Kidney (tissue), 14 donors: ENCODE results near the gene CPZ. TPM values are rescaled to one million over a fixed set of nuclear protein-coding genes. Genes with fewer than 3 reads are reported as not detected.
"Not testable (repeated sequence)": the region's sequence is repeated elsewhere in the genome, so short reads cannot be mapped to it uniquely, and the experiment has no call there.

Experiments
- DNase-seq, 5 donors: peaks; one replicate each; pipeline ENCODE4 v3.0.0-alpha.2; 2013 to 2020
- FAIRE-seq: peaks from 2 replicates; lab custom pipeline; 2012; peaks lifted over from hg19 to GRCh38; lab: Jason Lieb, UNC
- H3K27ac ChIP-seq, 2 donors: one replicate each; pipeline ENCODE4 v1.7.0; 2013; ENCODE audit warnings: low read depth in 2 of 2, low read length in 2 of 2, inconsistent platforms in 1 of 2
- H3K27me3 ChIP-seq: one replicate; pipeline ENCODE4 v1.7.1; 2013; ENCODE audit warnings: low read length, inconsistent platforms; ENCODE audit not compliant: control insufficient read depth, insufficient read depth
- H3K36me3 ChIP-seq, 3 donors: one replicate each; pipeline versions ENCODE4 v1.7.0 to v1.7.1; 2013; ENCODE audit warnings: low read length in 3 of 3, control low read depth in 1 of 3, inconsistent platforms in 1 of 3; ENCODE audit not compliant: insufficient read depth in 3 of 3, control insufficient read depth in 2 of 3
- H3K4me1 ChIP-seq, 3 donors: one replicate each; pipeline versions ENCODE4 v1.7.0 to v1.7.1; 2013; ENCODE audit warnings: low read length in 3 of 3, inconsistent platforms in 1 of 3, low read depth in 1 of 3; ENCODE audit not compliant: control insufficient read depth in 2 of 3, insufficient read depth in 2 of 3
- H3K4me3 ChIP-seq, 3 donors: one replicate each; pipeline versions ENCODE4 v1.7.0 to v1.8.1; 2013; ENCODE audit warnings: low read length in 3 of 3, control low read depth in 1 of 3, inconsistent platforms in 1 of 3
- H3K9ac ChIP-seq, 3 donors: one replicate each; pipeline versions ENCODE4 v1.7.0 to v1.7.1; 2013; ENCODE audit warnings: low read length in 3 of 3, control low read depth in 1 of 3, inconsistent platforms in 1 of 3
- H3K9me3 ChIP-seq, 3 donors: one replicate each; pipeline versions ENCODE4 v1.7.0 to v1.7.1; 2013; ENCODE audit warnings: low read length in 3 of 3, control low read depth in 1 of 3, inconsistent platforms in 1 of 3; ENCODE audit not compliant: control insufficient read depth in 2 of 3, insufficient read depth in 1 of 3
- CTCF ChIP-seq: IDR thresholded peaks from 3 replicates; pipeline ENCODE4 v1.5.1; 2012; ENCODE audit warnings: mild to moderate bottlenecking, moderate library complexity, borderline replicate concordance; ENCODE audit not compliant: insufficient read depth; ENCODE audit errors: extremely low read depth
- intact Hi-C: fragments of 100-400 bp; cut with DNase I; formaldehyde crosslinking; loops from one replicate; pipeline ENCODE4 v1.11.1; 2022
- polyA plus RNA-seq: library from polyadenylated mRNA; stranded (reverse); fragments of 350-450 nt; fragmentation: Illumina TruSeq; extraction: RNeasy Lipid Tissue Mini Kit (QIAGEN cat#74804); gene quantifications from one replicate; pipeline ENCODE4 v1.2.3, GENCODE V29; 2014; ENCODE audit warnings: low read depth, low replicate concordance; ENCODE audit not compliant: insufficient read depth
- total RNA-seq: library from RNA; stranded (reverse); fragmentation: NEBNext Ultra II Directional; extraction: Animal tissue kit (Norgen Biotek cat#: 25700); gene quantifications from one replicate; pipeline ENCODE4 v1.2.1, GENCODE V29; 2021
- donor health status: control.
- donor health status: control.
- donor health status: control.
- donor health status: control.
- donor health status: control.
- donor health status: DM: yes; HTN: yes; CAD: no.
- donor health status: Normal renal cell carcinoma (clear cell type).

Gene CPZ
- total and polyA plus RNA-seq, 2 donors from 2014 or later, result 1.2 to 2.6 TPM

- DNase-seq, result peak in 1 of 5 donors; percentile 54
- Histone ChIP-seq H3K9ac (no peak overlapping the region), H3K4me1 (no peaks in the 10 kb centered on the region), H3K27me3 (peaks cover 4% of the 10 kb centered on the region), H3K27ac (no peak overlapping the region), H3K4me3 (no peak overlapping the region), H3K36me3 (no peaks in the 10 kb centered on the region), H3K9me3 (no peaks in the 10 kb centered on the region)
- FAIRE-seq, result no peak
- intact Hi-C loops, result no loop called here
- no peak for TF ChIP-seq CTCF
These were observed 17.1 kb upstream of the CPZ start for GRCh38 chr4:8575457-8575856.

DNA sequence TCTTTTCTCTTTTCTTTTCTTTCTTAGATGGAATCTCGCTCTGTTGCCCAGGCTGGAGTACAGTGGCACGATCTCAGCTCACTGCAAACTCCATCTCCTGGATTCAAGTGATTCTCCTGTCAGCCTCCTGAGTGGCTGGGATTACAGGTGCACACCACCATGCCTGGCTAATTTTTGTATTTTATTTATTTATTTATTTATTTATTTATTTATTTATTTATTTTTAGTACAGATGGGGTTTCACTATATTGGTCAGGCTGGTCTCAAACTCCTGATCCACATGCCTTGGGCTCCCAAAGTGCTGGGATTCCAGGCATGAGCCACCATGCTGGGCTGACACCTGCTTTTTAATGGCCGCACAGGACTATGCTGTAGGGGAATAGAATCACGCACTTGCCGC is 16.0 kb upstream of the CPZ start:
- not testable (repeated sequence) for FAIRE-seq, H3K9me3 ChIP-seq

GRCh38 chr4:8577046-8577445 is 15.5 kb upstream of the CPZ start:
- FAIRE-seq, result no peak
- Histone ChIP-seq H3K9ac (no peak overlapping the region), H3K9me3 (no peaks in the 10 kb centered on the region), H3K27me3 (peaks cover 4% of the 10 kb centered on the region), H3K27ac (no peak overlapping the region), H3K4me1 (no peaks in the 10 kb centered on the region), H3K4me3 (no peak overlapping the region), H3K36me3 (no peaks in the 10 kb centered on the region)
- peak in 1 of 5 donors; percentile 13 for DNase-seq
- intact Hi-C loops, result no loop called here
- TF ChIP-seq CTCF, result no peak

More for the DNA sequence above, 16.0 kb upstream of the CPZ start:
- intact Hi-C loops, H3K27ac ChIP-seq, DNase-seq, H3K36me3 ChIP-seq, H3K4me1 ChIP-seq, H3K9ac ChIP-seq, H3K4me3 ChIP-seq, H3K27me3 ChIP-seq: not testable (repeated sequence)

DNA sequence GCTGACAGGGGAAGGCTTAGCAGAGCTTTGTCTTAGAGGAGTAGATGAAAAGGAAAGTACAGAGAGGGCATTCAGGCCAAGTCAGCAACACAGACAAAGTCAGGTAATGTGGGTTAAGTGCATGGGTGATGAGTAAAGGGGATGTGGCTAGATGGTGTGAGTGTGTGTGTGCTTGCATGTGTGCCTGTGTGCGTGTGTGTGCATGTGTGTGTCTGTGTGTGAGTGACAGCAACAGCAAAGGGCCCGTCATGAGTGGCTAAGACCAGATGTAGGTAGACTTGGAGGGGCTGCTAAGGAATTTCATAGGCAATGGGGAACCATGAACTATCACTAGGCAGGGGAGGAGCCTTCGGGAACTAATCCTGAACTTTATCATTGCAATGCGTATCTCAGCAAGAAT is 14.6 kb upstream of the CPZ start:
- intact Hi-C loops, result no loop called here
- FAIRE-seq, result no peak

More for the DNA sequence above, 14.6 kb upstream of the CPZ start:
- no peaks in the 10 kb centered on the region for H3K4me1 ChIP-seq
- peaks cover 4% of the 10 kb centered on the region for H3K27me3 ChIP-seq
- H3K27ac ChIP-seq, result no peak overlapping the region
- H3K36me3 ChIP-seq, result no peaks in the 10 kb centered on the region
- H3K9ac ChIP-seq, result no peak overlapping the region
- no peak for TF ChIP-seq CTCF
- H3K9me3 ChIP-seq, result no peaks in the 10 kb centered on the region
- DNase-seq, result no peak
- H3K4me3 ChIP-seq, result no peak overlapping the region
